Coronary artery (tissue), 2 donors: Measurements from ENCODE around the gene ATP2C2.
A peak's percentile ranks its signal among the peaks of the same experiment; 100 is the strongest.

Experiments
- DNase-seq: peaks from one replicate; pipeline ENCODE4 v3.0.0-alpha.2; 2017; ENCODE audit warnings: low spot score
- H3K27ac ChIP-seq, 2 donors: fragments of 200-600 bp; sonication (generic); one replicate each; pipeline ENCODE4 v1.5.1; 2016 to 2019
- H3K4me3 ChIP-seq: fragments of 200-600 bp; sonication (generic); 2 replicates; pipeline ENCODE4 v1.5.1; 2016; ENCODE audit warnings: mild to moderate bottlenecking, moderate library complexity
- TF ChIP-seq, protein P1 (sequence below): fragments of 200-600 bp; sonication (generic); IDR thresholded peaks from one replicate; pipeline ENCODE4 v1.5.1; 2019; ENCODE audit warnings: antibody characterized with exemption

ATP2C2 gene

DNA sequence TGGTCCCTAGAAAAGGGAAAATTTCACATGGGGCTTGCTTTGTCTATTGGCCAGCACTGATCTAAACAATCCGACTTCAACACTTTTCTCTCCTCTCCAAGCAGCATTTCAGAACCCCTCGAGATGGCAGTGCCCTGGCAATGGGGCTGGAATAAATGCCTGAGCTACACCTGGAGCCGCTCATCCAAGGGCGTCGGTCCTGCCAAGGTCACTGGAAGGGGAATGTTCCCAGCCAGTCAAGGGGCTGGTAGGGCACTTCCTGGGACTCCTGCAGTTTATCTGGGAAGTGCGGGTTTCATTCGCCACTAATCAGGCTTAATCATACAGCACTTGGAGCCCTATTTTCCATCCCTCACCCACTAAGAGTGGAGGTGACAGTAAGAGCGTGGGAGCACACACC is 119.0 kb downstream of the ATP2C2 start:
- Histone ChIP-seq H3K4me3 (no peak overlapping the region), H3K27ac (no peak overlapping the region)
- TF ChIP-seq, protein P1, sequence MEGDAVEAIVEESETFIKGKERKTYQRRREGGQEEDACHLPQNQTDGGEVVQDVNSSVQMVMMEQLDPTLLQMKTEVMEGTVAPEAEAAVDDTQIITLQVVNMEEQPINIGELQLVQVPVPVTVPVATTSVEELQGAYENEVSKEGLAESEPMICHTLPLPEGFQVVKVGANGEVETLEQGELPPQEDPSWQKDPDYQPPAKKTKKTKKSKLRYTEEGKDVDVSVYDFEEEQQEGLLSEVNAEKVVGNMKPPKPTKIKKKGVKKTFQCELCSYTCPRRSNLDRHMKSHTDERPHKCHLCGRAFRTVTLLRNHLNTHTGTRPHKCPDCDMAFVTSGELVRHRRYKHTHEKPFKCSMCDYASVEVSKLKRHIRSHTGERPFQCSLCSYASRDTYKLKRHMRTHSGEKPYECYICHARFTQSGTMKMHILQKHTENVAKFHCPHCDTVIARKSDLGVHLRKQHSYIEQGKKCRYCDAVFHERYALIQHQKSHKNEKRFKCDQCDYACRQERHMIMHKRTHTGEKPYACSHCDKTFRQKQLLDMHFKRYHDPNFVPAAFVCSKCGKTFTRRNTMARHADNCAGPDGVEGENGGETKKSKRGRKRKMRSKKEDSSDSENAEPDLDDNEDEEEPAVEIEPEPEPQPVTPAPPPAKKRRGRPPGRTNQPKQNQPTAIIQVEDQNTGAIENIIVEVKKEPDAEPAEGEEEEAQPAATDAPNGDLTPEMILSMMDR = no peak
- DNase-seq = peak; percentile 58

DNA sequence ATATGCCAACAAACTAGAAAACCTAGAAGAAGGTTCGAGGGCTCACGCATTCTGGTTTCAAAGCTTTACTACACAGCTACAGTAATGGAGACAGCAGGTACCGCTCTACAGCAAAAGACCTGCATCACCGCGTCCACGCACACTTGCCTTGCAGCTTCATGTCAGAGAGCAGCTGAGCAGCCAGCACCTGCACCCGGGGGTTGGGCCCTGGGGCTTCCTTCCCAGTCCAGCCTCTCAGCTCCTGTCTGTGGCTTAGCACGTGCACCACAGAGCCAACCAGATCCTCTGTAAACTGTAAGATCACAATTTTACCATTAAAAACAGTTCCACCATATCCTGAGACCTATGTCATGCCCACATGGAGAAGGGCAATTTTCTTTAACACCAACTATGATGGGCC is 120.8 kb downstream of the ATP2C2 start:
- Histone ChIP-seq H3K27ac (no peak overlapping the region), H3K4me3 (no peak overlapping the region)
- peak; percentile 59 for DNase-seq
- TF ChIP-seq, protein P1 = no peak

DNA sequence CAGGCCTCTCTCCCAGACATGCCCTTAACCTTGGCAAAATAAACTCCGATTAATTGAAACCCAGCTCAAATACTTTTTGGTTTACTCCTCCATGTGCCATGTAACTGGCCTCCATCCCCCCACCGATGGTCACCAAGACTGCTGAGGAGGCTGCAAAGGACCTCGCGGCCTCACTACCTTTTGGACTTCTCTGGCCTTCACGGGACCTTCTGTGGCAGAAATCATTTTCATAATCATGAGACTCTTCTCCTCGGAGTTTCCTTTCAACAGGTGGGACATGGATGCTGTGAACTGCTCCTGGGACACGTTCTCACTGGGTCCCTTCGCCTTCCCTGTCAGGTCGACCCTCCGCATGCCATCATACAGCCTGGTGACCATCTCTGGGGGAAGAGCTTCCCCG is 127.2 kb downstream of the ATP2C2 start:
- TF ChIP-seq, protein P1 = no peak
- Histone ChIP-seq H3K4me3 (no peak overlapping the region), H3K27ac (no peak overlapping the region)
- peak; percentile 24 for DNase-seq

DNA sequence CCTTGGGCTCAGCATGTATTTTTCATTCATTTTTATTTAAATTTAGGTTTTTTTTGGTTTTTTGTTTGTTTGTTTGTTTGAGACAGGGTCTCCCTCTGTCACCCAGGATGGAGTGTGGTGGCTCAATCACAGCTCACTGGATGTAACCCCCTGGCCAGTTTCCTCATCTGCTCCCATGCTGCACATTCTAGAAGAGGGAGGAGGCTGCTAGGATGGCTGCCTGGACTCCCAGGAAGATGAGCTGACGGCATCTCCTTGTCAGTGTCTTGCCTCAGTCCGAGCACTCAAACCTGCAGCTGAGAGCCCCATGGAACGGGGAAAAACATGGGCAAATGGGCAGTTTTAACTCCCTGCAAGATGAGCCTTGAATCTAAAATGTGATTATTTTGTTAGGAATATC is 128.7 kb downstream of the ATP2C2 start:
- no peak for DNase-seq
- Histone ChIP-seq H3K4me3 (no peak overlapping the region), H3K27ac (no peak overlapping the region)
- TF ChIP-seq, protein P1 = no peak

DNA sequence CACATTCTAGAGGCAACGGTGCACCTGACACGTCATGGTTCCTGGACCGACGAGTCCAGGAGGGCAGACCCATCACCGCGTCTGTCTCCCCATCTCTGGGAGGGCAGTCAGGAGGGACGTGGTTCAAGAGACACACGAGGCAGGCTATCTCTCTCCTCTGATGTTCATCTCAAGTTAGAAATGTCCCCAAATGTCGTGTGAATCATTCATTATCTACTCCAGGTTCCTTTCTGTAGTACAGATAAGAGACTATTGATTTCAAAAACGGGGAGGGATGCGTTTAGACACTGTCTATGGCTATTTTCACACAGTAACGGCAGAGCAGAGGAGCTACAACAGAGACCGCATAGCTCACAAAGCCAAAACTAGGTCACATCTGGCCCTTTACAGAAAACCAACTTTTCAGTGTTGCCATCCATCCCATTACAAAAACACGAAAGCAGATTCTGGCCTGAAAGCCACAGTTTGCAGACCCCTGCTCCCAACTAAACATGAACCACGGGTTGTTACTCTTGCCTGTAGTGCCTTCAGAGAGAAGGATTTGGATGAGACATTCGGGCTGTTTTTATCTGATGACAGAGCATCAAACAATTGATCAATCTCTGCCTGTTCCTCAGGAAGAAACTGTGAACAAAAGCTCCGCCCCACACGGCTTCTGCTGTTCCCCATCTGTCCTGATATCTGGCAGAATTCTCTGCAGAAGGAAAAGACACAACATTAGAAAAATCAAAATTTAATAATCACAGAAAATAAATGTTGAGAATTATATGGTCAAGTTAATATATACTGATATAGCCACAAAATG is 129.3 kb downstream of the ATP2C2 start:
- DNase-seq = peak; percentile 49
- Histone ChIP-seq H3K4me3 (no peak overlapping the region), H3K27ac (no peak overlapping the region)
- TF ChIP-seq, protein P1 = no peak

DNA sequence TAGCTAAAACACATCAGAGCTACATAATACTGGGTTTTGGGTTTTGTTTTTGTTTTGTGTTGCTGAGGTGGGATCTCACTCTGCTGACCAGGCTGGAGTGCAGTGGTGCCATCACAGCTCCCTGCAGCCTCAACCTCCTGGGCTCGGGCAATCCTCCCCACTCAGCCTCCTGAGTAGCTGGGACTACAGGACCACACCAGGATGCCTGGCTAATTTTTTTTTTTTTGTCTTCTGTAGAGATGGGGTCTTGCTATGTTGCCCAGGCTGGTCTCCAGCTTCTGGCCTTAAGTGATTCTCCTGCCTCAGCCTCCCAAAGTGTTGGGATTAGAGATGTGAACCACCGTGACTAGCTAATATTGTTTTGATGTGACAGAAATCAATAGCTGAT is 129.9 kb downstream of the ATP2C2 start:
- DNase-seq = peak; percentile 22
- H3K27ac ChIP-seq = no peak overlapping the region

More for the DNA sequence above, 129.9 kb downstream of the ATP2C2 start:
- TF ChIP-seq, protein P1 = no peak
- no peak overlapping the region for H3K4me3 ChIP-seq
